H1 (cell line): ENCODE data around the gene MAPK8. TPM values are rescaled to one million over a fixed set of nuclear protein-coding genes. Genes with fewer than 3 reads are reported as not detected.

Source experiments
- CTCF ChIA-PET: fragments of 300-600 bp; sonication (Branson Sonifier 250); formaldehyde crosslinking; loops from one replicate; lab custom pipeline; 2021; ENCODE audit not compliant: partially characterized antibody; lab: Charles Lee
- POLR2A ChIA-PET: fragments of 300-600 bp; sonication (Branson Sonifier 250); formaldehyde crosslinking; loops from one replicate; lab custom pipeline; 2021; ENCODE audit warnings: inconsistent platforms; ENCODE audit not compliant: partially characterized antibody; lab: Charles Lee
- DNase-seq, 2 experiments: peaks; one replicate each; pipeline versions ENCODE4 v3.0.0 to v3.0.0-alpha.2; 2010 to 2022; ENCODE audit warnings: low spot score in 2 of 2, low read depth in 1 of 2, mixed read lengths in 1 of 2
- FAIRE-seq: peaks from 2 replicates; lab custom pipeline; 2011; peaks lifted over from hg19 to GRCh38; lab: Jason Lieb, UNC
- H2AFZ ChIP-seq: 2 replicates; pipeline ENCODE4 v1.8.1; 2012; ENCODE audit warnings: low read length, inconsistent platforms
- H2AK5ac ChIP-seq: 2 replicates; pipeline ENCODE4 v1.6.1; 2013; ENCODE audit warnings: low read depth, low read length
- H2BK120ac ChIP-seq: replicated peaks from 2 replicates; pipeline ENCODE3; 2013; ENCODE audit warnings: low read depth, low read length, inconsistent platforms
- H2BK12ac ChIP-seq: 2 replicates; pipeline ENCODE4 v1.6.1; 2013; ENCODE audit warnings: low read depth, low read length
- H2BK15ac ChIP-seq: 2 replicates; pipeline ENCODE4 v1.6.1; 2013; ENCODE audit warnings: low read length
- H2BK20ac ChIP-seq: 2 replicates; pipeline ENCODE4 v1.6.1; 2013; ENCODE audit warnings: low read length
- H2BK5ac ChIP-seq: 2 replicates; pipeline ENCODE4 v1.6.1; 2013; ENCODE audit warnings: low read depth, low read length
- H3K14ac ChIP-seq: 2 replicates; pipeline ENCODE4 v1.6.1; 2013; ENCODE audit warnings: inconsistent platforms; ENCODE audit not compliant: insufficient read length
- H3K18ac ChIP-seq: 2 replicates; pipeline ENCODE4 v1.6.1; 2013; ENCODE audit warnings: low read length; ENCODE audit errors: extremely low read depth
- H3K23ac ChIP-seq: 2 replicates; pipeline ENCODE4 v1.6.1; 2013; ENCODE audit warnings: inconsistent platforms; ENCODE audit not compliant: insufficient read length
- H3K23me2 ChIP-seq: 2 replicates; pipeline ENCODE4 v1.6.1; 2013; ENCODE audit warnings: low read depth, low read length
- H3K27ac ChIP-seq: 2 replicates; pipeline ENCODE4 v1.6.1; 2011; ENCODE audit warnings: low read depth, low read length, inconsistent platforms
- H3K27me3 ChIP-seq, 4 experiments: replicated peaks in 1 of 4; 1 replicate in 1 of 4; 2 replicates in 3 of 4; pipeline versions ENCODE4 v1.6.1 to v1.8.1; 2011 to 2013; ENCODE audit warnings: low read length in 3 of 4, mild to moderate bottlenecking in 3 of 4, inconsistent platforms in 2 of 4, mixed read lengths in 2 of 4, moderate library complexity in 1 of 4; ENCODE audit not compliant: control insufficient read depth in 3 of 4, insufficient read depth in 3 of 4; ENCODE audit errors: extremely low read depth in 1 of 4
- H3K36me3 ChIP-seq, 4 experiments: 2 replicates each; pipeline versions ENCODE4 v1.6.1 to v1.8.1; 2011 to 2013; ENCODE audit warnings: mild to moderate bottlenecking in 4 of 4, low read length in 3 of 4, moderate library complexity in 2 of 4, control low read depth in 1 of 4, inconsistent platforms in 1 of 4; ENCODE audit not compliant: insufficient read depth in 4 of 4, control insufficient read depth in 2 of 4
- H3K4ac ChIP-seq: replicated peaks from 2 replicates; pipeline ENCODE3; 2013; ENCODE audit warnings: low read length, low read depth, mixed read lengths, inconsistent platforms; ENCODE audit not compliant: insufficient read length
- H3K4me1 ChIP-seq, 4 experiments: replicated peaks in 1 of 4; 1 replicate in 1 of 4; 2 replicates in 3 of 4; pipeline versions ENCODE4 v1.6.1 to v1.8.1; 2011 to 2013; ENCODE audit warnings: low read length in 3 of 4, inconsistent platforms in 2 of 4, mixed read lengths in 1 of 4; ENCODE audit not compliant: insufficient read depth in 4 of 4, control insufficient read depth in 3 of 4
- H3K4me2 ChIP-seq, 2 experiments: 2 replicates each; pipeline versions ENCODE4 v1.6.1 to v1.8.1; 2011 to 2013; ENCODE audit warnings: low read depth in 2 of 2, low read length in 2 of 2, control low read depth in 1 of 2, inconsistent platforms in 1 of 2, mild to moderate bottlenecking in 1 of 2; ENCODE audit not compliant: insufficient read depth in 1 of 2
- H3K4me3 ChIP-seq, 4 experiments: fragments of 200-600, 300-600 bp in 1 of 4; sonication (generic), shearing (Covaris generic), sonication (Bioruptor Twin) in 1 of 4; 2 replicates each; pipeline versions ENCODE4 v1.5.1 to v1.8.1; 2011 to 2016; ENCODE audit warnings: low read length in 4 of 4, low read depth in 3 of 4, control low read depth in 2 of 4, inconsistent platforms in 2 of 4, mild to moderate bottlenecking in 2 of 4, mixed read lengths in 1 of 4, moderate library complexity in 1 of 4; ENCODE audit not compliant: insufficient read depth in 2 of 4; ENCODE audit errors: extremely low read depth in 1 of 4
- H3K56ac ChIP-seq: replicated peaks from 2 replicates; pipeline ENCODE3; 2013; ENCODE audit warnings: low read depth, mild to moderate bottlenecking, mixed read lengths, low read length, inconsistent platforms; ENCODE audit not compliant: insufficient read length
- H3K79me1 ChIP-seq: 2 replicates; pipeline ENCODE4 v1.6.1; 2013; ENCODE audit warnings: low read depth, low read length, control low read depth
- H3K79me2 ChIP-seq, 2 experiments: 2 replicates each; pipeline versions ENCODE4 v1.6.1 to v1.8.1; 2012 to 2013; ENCODE audit warnings: low read length in 2 of 2, mild to moderate bottlenecking in 2 of 2, inconsistent platforms in 1 of 2; ENCODE audit not compliant: insufficient read depth in 2 of 2, control insufficient read depth in 1 of 2
- H3K9ac ChIP-seq, 4 experiments: replicated peaks in 1 of 4; 1 replicate in 1 of 4; 2 replicates in 3 of 4; pipeline versions ENCODE4 v1.6.1 to v1.8.1; 2011 to 2013; ENCODE audit warnings: low read depth in 3 of 4, low read length in 3 of 4, control low read depth in 2 of 4, mild to moderate bottlenecking in 2 of 4, moderate library complexity in 2 of 4, inconsistent platforms in 1 of 4; ENCODE audit errors: extremely low read depth in 1 of 4
- H3K9me3 ChIP-seq, 2 experiments: 2 replicates each; pipeline versions ENCODE4 v1.6.1 to v1.8.1; 2012 to 2013; ENCODE audit warnings: mild to moderate bottlenecking in 2 of 2, moderate library complexity in 2 of 2, control low read depth in 1 of 2, inconsistent platforms in 1 of 2, low read depth in 1 of 2, low read length in 1 of 2, mixed read lengths in 1 of 2; ENCODE audit not compliant: insufficient read depth in 2 of 2
- H4K20me1 ChIP-seq, 2 experiments: replicated peaks in 1 of 2; 2 replicates each; pipeline versions ENCODE3 to v1.8.1; 2011 to 2013; ENCODE audit warnings: inconsistent platforms in 2 of 2, low read length in 2 of 2, mild to moderate bottlenecking in 1 of 2; ENCODE audit not compliant: insufficient read depth in 2 of 2, control insufficient read depth in 1 of 2
- H4K5ac ChIP-seq: 2 replicates; pipeline ENCODE4 v1.6.1; 2013; ENCODE audit warnings: low read length, low read depth, mixed read lengths, inconsistent platforms; ENCODE audit not compliant: insufficient read length
- H4K8ac ChIP-seq: 2 replicates; pipeline ENCODE4 v1.8.0; 2013; ENCODE audit warnings: mild to moderate bottlenecking, moderate library complexity, low read length, inconsistent platforms; ENCODE audit not compliant: insufficient read depth; ENCODE audit errors: extremely low read depth
- H4K91ac ChIP-seq: replicated peaks from 2 replicates; pipeline ENCODE3; 2013; ENCODE audit warnings: low read length, mixed read lengths, inconsistent platforms; ENCODE audit not compliant: insufficient read length
- BRCA1 ChIP-seq: IDR thresholded peaks from 2 replicates; pipeline ENCODE4 v1.6.1; 2012; ENCODE audit warnings: low read depth, low read length, improper control_type of control experiment
- CBX5 ChIP-seq: fragments of 300-800, 300-1000 bp; sonication (generic); IDR thresholded peaks from 2 replicates; pipeline ENCODE4 v1.7.1; 2016; ENCODE audit warnings: antibody characterized with exemption, low read length, low read depth
- E2F6 ChIP-seq: IDR thresholded peaks from 2 replicates; pipeline ENCODE4 v1.6.1; 2012; ENCODE audit warnings: inconsistent platforms
- GABPA ChIP-seq: IDR thresholded peaks from 2 replicates; pipeline ENCODE4 v1.6.1; 2011; ENCODE audit warnings: mild to moderate bottlenecking, low read length, moderate library complexity, borderline replicate concordance; ENCODE audit not compliant: insufficient read depth
- MAX ChIP-seq: IDR thresholded peaks from 2 replicates; pipeline ENCODE4 v1.6.1; 2012; ENCODE audit warnings: inconsistent platforms
- PHF8 ChIP-seq: fragments of 200-600 bp; sonication (generic); conservative IDR thresholded peaks from 2 replicates; pipeline ENCODE4 v1.7.1; 2012; ENCODE audit warnings: low read depth, mild to moderate bottlenecking, inconsistent platforms, low read length, moderate library complexity
- RBBP5 ChIP-seq: IDR thresholded peaks from 2 replicates; pipeline ENCODE4 v1.7.1; 2012; ENCODE audit warnings: low read depth, mild to moderate bottlenecking, inconsistent platforms, low read length, moderate library complexity, borderline replicate concordance
- RNF2 ChIP-seq: fragments of 200-900, 300-1000 bp; sonication (generic); IDR thresholded peaks from 2 replicates; pipeline ENCODE4 v1.7.1; 2016; ENCODE audit warnings: borderline replicate concordance, low read depth, mild to moderate bottlenecking, antibody characterized with exemption, low read length; ENCODE audit not compliant: poor library complexity, severe bottlenecking; ENCODE audit errors: missing control alignments
- SIN3A ChIP-seq, 2 experiments: IDR thresholded peaks in 1 of 2; conservative IDR thresholded peaks in 1 of 2; 2 replicates each; pipeline ENCODE4 v1.6.1; 2011 to 2012; ENCODE audit warnings: low read length in 2 of 2, improper control_type of control experiment in 1 of 2, low read depth in 1 of 2, mild to moderate bottlenecking in 1 of 2
- SP1 ChIP-seq: IDR thresholded peaks from 2 replicates; pipeline ENCODE4 v1.6.1; 2011; ENCODE audit warnings: low read depth, low read length
- SRF ChIP-seq: IDR thresholded peaks from 2 replicates; pipeline ENCODE4 v1.6.1; 2011; ENCODE audit warnings: mild to moderate bottlenecking, low read depth, low read length, moderate library complexity
- TBP ChIP-seq: IDR thresholded peaks from 2 replicates; pipeline ENCODE4 v1.6.1; 2011; ENCODE audit warnings: low read depth, low read length, improper control_type of control experiment
- ZNF274 ChIP-seq: IDR thresholded peaks from 2 replicates; pipeline ENCODE4 v1.7.0; 2012; ENCODE audit warnings: low read length, borderline replicate concordance; ENCODE audit errors: extremely low read depth
- WGBS, 2 experiments: shearing (Covaris generic) in 1 of 2; methylation state at CpG; one replicate each; pipeline versions ENCODE4 v1.1.6 to v1.1.7; 2013 to 2015; ENCODE audit warnings: low lambda C conversion rate in 2 of 2, mixed read lengths in 2 of 2, inconsistent platforms in 1 of 2, low coverage in 1 of 2, missing lambda C conversion rate in 1 of 2; ENCODE audit not compliant: insufficient replicate concordance in 2 of 2, insufficient coverage in 1 of 2, insufficient read length in 1 of 2; ENCODE audit errors: extremely low coverage in 1 of 2, missing lambda C conversion rate in 1 of 2; 5-methylcytosine and 5-hydroxymethylcytosine counted together
- polyA plus RNA-seq, 7 experiments: library from polyadenylated mRNA; depleted of rRNA in 3 of 7; stranded (reverse) in 5 of 7; unstranded in 2 of 7; fragments of >200 nt in 5 of 7; fragments of 200-250 nt in 2 of 7; gene quantifications; 1 replicate in 5 of 7; 2 replicates in 1 of 7; 4 replicates in 1 of 7; pipeline versions ENCODE4 v1.2.1 to v1.2.3, GENCODE V29; 2011 to 2013; ENCODE audit warnings: missing spikeins in 2 of 7, mixed read lengths in 2 of 7
- total RNA-seq: library from RNA; stranded (reverse); fragmentation: NEBNext Ultra II Directional; extraction: Animal tissue kit (Norgen Biotek cat#: 25700); gene quantifications from 2 replicates; pipeline ENCODE4 v1.2.1, GENCODE V29; 2021

MAPK8 gene
- total and polyA plus RNA-seq, 2 of the 8 experiments (the other 6 are each of a cell fraction or from before 2014, with no cell fraction given) = 23.3 to 71.3 TPM

GRCh38 chr10:48331436-48331835 is 25.0 kb downstream of the MAPK8 start:
- no peak overlapping the region for H3K4me3 ChIP-seq
- no peaks in the 10 kb centered on the region for H3K27me3 ChIP-seq
- H3K9ac ChIP-seq = no peak overlapping the region
- ChIA-PET CTCF (no interaction called here), POLR2A (no interaction called here)
- no peak overlapping the region for H2BK5ac ChIP-seq
- H3K79me2 ChIP-seq = peaks cover 0 to 78% of the 10 kb centered on the region in 2 experiments; a peak in 2 of 4 replicates
- H3K18ac ChIP-seq = no peak overlapping the region
- no peak overlapping the region for H2BK20ac ChIP-seq
- 100% methylated on average over 1 of the region's 1 CpG; no CpG with 5 or more reads in 1 of the 2 experiments for WGBS, 2 experiments
- no peak for DNase-seq
- H2BK15ac ChIP-seq = no peak overlapping the region
- no peak overlapping the region for H2AK5ac ChIP-seq
- H3K4ac ChIP-seq = no peak overlapping the region
- no peak overlapping the region for H4K5ac ChIP-seq
- H3K79me1 ChIP-seq = peaks cover 8% of the 10 kb centered on the region; the same call in 1 of the 2 replicates
- H4K8ac ChIP-seq = no peak overlapping the region
- H3K9me3 ChIP-seq = peaks cover 20 to 22% of the 10 kb centered on the region in 2 experiments
- H3K14ac ChIP-seq = no peak overlapping the region
- H3K36me3 ChIP-seq = peaks cover 0 to 15% (median 0%) of the 10 kb centered on the region in 4 experiments; a peak in 3 of 8 replicates
- no peak for FAIRE-seq
- H3K56ac ChIP-seq = no peak overlapping the region
- no peak overlapping the region for H3K23ac ChIP-seq
- no peak overlapping the region for H2BK120ac ChIP-seq
- H3K4me1 ChIP-seq = no peaks in the 10 kb centered on the region; a peak in 1 of 7 replicates
- no peak overlapping the region for H4K91ac ChIP-seq
- H3K27ac ChIP-seq = no peak overlapping the region
- no peak overlapping the region for H2BK12ac ChIP-seq
- H3K23me2 ChIP-seq = no peaks in the 10 kb centered on the region
- H2AFZ ChIP-seq = no peak overlapping the region
- peaks cover 0 to 4% of the 10 kb centered on the region in 2 experiments for H4K20me1 ChIP-seq
- no peak overlapping the region for H3K4me2 ChIP-seq
- no peak for TF ChIP-seq ZNF274
- TF ChIP-seq PHF8 = no peak
- TF ChIP-seq MAX = no peak
- TF ChIP-seq RBBP5 = no peak
- TF ChIP-seq SP1 = no peak
- TF ChIP-seq TBP = no peak
- TF ChIP-seq RNF2 = no peak
- TF ChIP-seq BRCA1 = no peak
- no peak for TF ChIP-seq SRF
- TF ChIP-seq CBX5 = no peak
- TF ChIP-seq E2F6 = no peak
- TF ChIP-seq SIN3A (conservative IDR thresholded peaks at IDR 0.05 in 1 of 2, IDR thresholded peaks at IDR 0.05 in 1 of 2; ENCODE audit: low read depth in 1 of 2, low read length in 2 of 2) = no peak
- TF ChIP-seq GABPA = no peak
